Breast epithelium (tissue), 3 donors: ENCODE data around the gene GOLGA8B.
"Not testable (repeated sequence)": the region's sequence is repeated elsewhere in the genome, so short reads cannot be mapped to it uniquely, and the experiment has no call there.

Experiments used
- POLR2A ChIP-seq: fragments of 450-650 bp; IDR thresholded peaks from one replicate; pipeline ENCODE4 v1.6.1; 2016; ENCODE audit warnings: antibody characterized with exemption, mild to moderate bottlenecking, moderate library complexity
- TF ChIP-seq, protein P1 (sequence below), 3 donors: fragments of 450-650 bp; IDR thresholded peaks; one replicate each; pipeline ENCODE4 v1.5.1; 2016 to 2017; ENCODE audit warnings: antibody characterized with exemption in 3 of 3, mild to moderate bottlenecking in 3 of 3, moderate library complexity in 3 of 3

DNA sequence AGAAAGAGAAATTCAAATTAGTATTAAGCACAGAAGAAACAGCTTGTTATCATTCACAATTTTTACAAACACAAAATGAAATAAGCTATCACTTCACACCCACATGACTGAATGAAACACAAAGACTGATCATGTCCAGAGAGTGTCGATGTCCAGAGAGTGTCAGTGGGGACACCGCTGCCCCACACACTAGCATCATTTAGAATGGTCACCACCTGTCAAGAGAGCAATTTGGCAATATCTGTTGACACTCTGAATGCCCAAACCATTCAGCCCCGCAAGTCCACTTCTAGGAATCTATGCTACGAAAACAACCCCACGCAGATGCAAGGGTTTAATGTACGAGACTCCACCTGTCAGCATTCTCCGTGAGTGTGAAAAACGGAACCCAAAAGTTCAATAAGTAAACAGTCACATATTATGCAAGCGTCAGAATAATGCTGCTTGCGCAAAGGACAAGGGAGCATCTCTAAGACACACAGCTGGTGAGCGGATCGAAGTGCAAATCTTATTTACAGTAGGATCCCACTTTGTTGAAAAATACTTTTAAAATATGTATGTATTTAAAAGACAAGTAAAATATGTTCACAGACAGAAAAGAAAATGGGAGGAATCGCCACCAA is 11.3 kb downstream of the GOLGA8B start:
- TF ChIP-seq, protein P1, sequence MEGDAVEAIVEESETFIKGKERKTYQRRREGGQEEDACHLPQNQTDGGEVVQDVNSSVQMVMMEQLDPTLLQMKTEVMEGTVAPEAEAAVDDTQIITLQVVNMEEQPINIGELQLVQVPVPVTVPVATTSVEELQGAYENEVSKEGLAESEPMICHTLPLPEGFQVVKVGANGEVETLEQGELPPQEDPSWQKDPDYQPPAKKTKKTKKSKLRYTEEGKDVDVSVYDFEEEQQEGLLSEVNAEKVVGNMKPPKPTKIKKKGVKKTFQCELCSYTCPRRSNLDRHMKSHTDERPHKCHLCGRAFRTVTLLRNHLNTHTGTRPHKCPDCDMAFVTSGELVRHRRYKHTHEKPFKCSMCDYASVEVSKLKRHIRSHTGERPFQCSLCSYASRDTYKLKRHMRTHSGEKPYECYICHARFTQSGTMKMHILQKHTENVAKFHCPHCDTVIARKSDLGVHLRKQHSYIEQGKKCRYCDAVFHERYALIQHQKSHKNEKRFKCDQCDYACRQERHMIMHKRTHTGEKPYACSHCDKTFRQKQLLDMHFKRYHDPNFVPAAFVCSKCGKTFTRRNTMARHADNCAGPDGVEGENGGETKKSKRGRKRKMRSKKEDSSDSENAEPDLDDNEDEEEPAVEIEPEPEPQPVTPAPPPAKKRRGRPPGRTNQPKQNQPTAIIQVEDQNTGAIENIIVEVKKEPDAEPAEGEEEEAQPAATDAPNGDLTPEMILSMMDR (IDR thresholded peaks at IDR 0.05): not testable (repeated sequence)
- not testable (repeated sequence) for TF ChIP-seq POLR2A
